K562 (cell line): ENCODE results near the gene CD47. TPM values are rescaled to one million over a fixed set of nuclear protein-coding genes. Genes with fewer than 3 reads are reported as not detected.

Experiments
- ETV1 ChIP-seq: fragments of 450-650 bp; conservative IDR thresholded peaks from 2 replicates; pipeline ENCODE4 v1.6.1; 2016; ENCODE audit warnings: missing genetic modification characterization, control low read depth, low read depth, missing compliant biosample characterization
- FOXJ3 ChIP-seq: sonication (generic); formaldehyde crosslinking; IDR thresholded peaks from 2 replicates; pipeline ENCODE4 v1.4.0; 2020; ENCODE audit warnings: mild to moderate bottlenecking, missing genetic modification reagents
- GTF2B ChIP-seq: IDR thresholded peaks from 2 replicates; pipeline ENCODE4 v1.6.1; 2011; ENCODE audit not compliant: insufficient read length; ENCODE audit errors: extremely low read depth
- HNRNPH1 ChIP-seq: fragments of 200-400 bp; formaldehyde crosslinking; optimal IDR thresholded peaks from 2 replicates; pipeline ENCODE3; 2017; ENCODE audit warnings: low read depth, mild to moderate bottlenecking, low read length, moderate library complexity
- PYGO2 ChIP-seq: fragments of 450-650 bp; IDR thresholded peaks from 2 replicates; pipeline ENCODE4 v1.6.1; 2016; ENCODE audit warnings: mild to moderate bottlenecking, missing genetic modification characterization, moderate library complexity, missing compliant biosample characterization
- TCF7 ChIP-seq: sonication (generic); IDR thresholded peaks from 2 replicates; pipeline ENCODE4 v1.6.1; 2016; ENCODE audit warnings: antibody characterized with exemption, borderline replicate concordance
- TFAP4 ChIP-seq: sonication (generic); formaldehyde crosslinking; IDR thresholded peaks from 2 replicates; pipeline ENCODE4 v1.8.0; 2022; ENCODE audit warnings: missing genetic modification reagents, mild to moderate bottlenecking, moderate library complexity, borderline replicate concordance
- THAP12 ChIP-seq: fragments of 250-450 bp; sonication (Bioruptor Pico); IDR thresholded peaks from 2 replicates; pipeline ENCODE4 v1.9.0; 2021; ENCODE audit warnings: mild to moderate bottlenecking, inconsistent platforms
- THRB ChIP-seq: fragments of 450-650 bp; formaldehyde crosslinking; conservative IDR thresholded peaks from 2 replicates; pipeline ENCODE4 v1.4.0; 2022; ENCODE audit warnings: mild to moderate bottlenecking, missing genetic modification characterization
- TRIM28 ChIP-seq: fragments of 450-650 bp; IDR thresholded peaks from 2 replicates; pipeline ENCODE4 v1.6.1; 2017
- USF1 ChIP-seq: sonication (generic); formaldehyde crosslinking; IDR thresholded peaks from 2 replicates; pipeline ENCODE4 v1.9.0; 2022; ENCODE audit warnings: mild to moderate bottlenecking, missing genetic modification reagents
- ZNF512 ChIP-seq: IDR thresholded peaks from 2 replicates; pipeline ENCODE4 v1.6.1; 2016; ENCODE audit warnings: missing genetic modification characterization, missing compliant biosample characterization
- ZNF592 ChIP-seq: fragments of 450-650 bp; IDR thresholded peaks from 2 replicates; pipeline ENCODE4 v1.6.1; 2017; ENCODE audit warnings: antibody characterized with exemption, mild to moderate bottlenecking
- ZNF707 ChIP-seq: fragments of 250-450 bp; sonication (Bioruptor Pico); conservative IDR thresholded peaks from 2 replicates; pipeline ENCODE4 v1.8.0; 2022; ENCODE audit warnings: inconsistent platforms, mild to moderate bottlenecking, moderate library complexity
- polyA plus RNA-seq, 8 experiments: library from polyadenylated mRNA; depleted of rRNA in 4 of 8; stranded (reverse) in 5 of 8; unstranded in 3 of 8; fragments of >200 nt; fragmentation: Nextera tagmentation in 2 of 8; fragmentation: Illumina TruSeq in 1 of 8; extraction: Ambion mirVana in 2 of 8; extraction: Trizol in 1 of 8; gene quantifications; 2 replicates each; pipeline versions ENCODE4 v1.2.1 to v1.2.3, GENCODE V29; 2011 to 2014; ENCODE audit warnings: inconsistent platforms in 1 of 8, missing spikeins in 1 of 8
- total RNA-seq, 7 experiments: library from RNA; depleted of rRNA in 6 of 7; stranded (reverse); fragments of >200 nt in 6 of 7; fragmentation: Illumina TruSeq in 2 of 7; extraction: Trizol in 2 of 7; gene quantifications; 2 replicates each; pipeline versions ENCODE4 v1.2.1 to v1.2.3, GENCODE V29; 2011 to 2021; ENCODE audit warnings: low replicate concordance in 1 of 7

CD47 gene
- total and polyA plus RNA-seq, 9 of the 15 experiments (the other 6 are each of a cell fraction or from before 2014, with no cell fraction given): 10.2 to 62.6 (median 36.3) TPM

GRCh38 chr3:108124337-108125152 is 33.7 kb upstream of the CD47 start (continued):
- TF ChIP-seq THAP12 (CRISPR knock-in tag) (no peak), THRB (CRISPR knock-in tag) (no peak), GTF2B (no peak), ZNF592 (peak; percentile 88), FOXJ3 (CRISPR knock-in tag) (no peak), ETV1 (tag) (no peak), TFAP4 (no peak), ZNF707 (CRISPR knock-in tag) (0 out of 2 replicates have a peak, but pooled peaks have one; percentile 16), ZNF512 (no peak), TRIM28 (no peak), USF1 (CRISPR knock-in tag) (no peak), HNRNPH1 (no peak), TCF7 (no peak), PYGO2 (tag) (no peak)
